IPS-NIHi7 (cell line): Measurements from ENCODE around the gene PAM16.
"Not testable (repeated sequence)": the region's sequence is repeated elsewhere in the genome, so short reads cannot be mapped to it uniquely, and the experiment has no call there.

Experiments
- DNase-seq: peaks from one replicate; pipeline ENCODE4 v3.0.0; 2012; ENCODE audit warnings: mixed read lengths; ENCODE audit errors: extremely low spot score

PAM16 gene

DNA sequence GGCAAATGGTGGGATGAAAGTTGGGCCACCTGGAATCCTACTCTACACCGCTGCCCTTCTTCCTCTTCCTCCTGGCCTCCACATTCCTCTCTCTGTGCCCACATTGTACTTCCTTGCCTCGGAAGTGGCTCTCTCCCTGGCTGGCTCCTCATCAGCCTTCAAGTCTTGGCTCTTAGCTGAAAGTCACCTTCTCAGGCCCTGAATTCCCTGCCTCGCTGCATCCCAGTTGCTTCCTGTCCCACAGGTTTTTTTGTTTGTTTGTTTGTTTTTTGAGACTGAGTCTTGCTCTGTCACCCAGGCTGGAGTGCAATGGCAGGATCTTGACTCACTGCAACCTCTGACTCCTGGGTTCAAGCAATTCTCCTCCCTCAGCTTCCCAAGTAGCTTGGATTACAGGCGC lies 2.6 kb upstream of the PAM16 start:
- DNase-seq: no peak

DNA sequence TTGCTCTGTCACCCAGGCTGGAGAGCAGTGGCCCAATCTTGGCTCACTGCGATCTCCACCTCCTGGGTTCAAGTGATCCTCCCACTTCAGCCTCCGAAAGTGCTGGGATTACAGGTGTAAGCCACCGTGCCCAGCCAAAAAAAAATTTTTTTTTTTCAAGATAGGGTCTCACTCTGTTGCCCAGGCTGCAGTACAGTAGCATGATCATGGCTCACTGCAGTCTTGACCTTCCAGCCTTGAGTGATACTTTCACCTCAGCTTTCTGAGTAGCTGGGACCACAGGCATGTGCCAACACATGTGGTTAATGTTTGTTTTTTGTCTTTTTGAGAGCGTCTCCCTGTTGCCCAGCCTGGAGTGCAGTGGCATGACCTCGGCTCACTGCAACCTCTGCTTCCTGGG lies 1.7 kb upstream of the PAM16 start:
- DNase-seq: no peak

DNA sequence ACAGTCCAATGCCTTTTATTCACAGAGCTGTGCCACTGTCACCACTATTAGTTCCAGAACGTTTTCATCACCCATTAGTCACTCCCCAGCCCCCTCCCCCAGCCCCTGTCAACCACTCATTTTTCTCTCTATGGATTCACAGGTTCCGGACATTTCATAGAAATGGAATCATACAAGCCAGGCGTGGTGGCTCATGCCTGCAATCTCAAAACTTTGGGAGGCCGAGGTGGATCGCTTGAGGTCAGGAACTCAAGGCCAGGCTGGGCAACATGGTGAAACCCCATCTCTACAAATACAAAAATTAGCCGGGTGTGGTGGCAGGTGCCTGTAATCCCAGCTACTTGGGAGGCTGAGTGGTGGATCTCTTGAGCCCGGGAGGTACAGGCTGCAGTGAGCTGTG lies 759 bp upstream of the PAM16 start:
- no peak for DNase-seq

GRCh38 chr16:4350365-4350786 lies 745 bp downstream of the PAM16 start:
- DNase-seq: no peak

GRCh38 chr16:4349332-4349731 lies 1.8 kb downstream of the PAM16 start:
- no peak for DNase-seq

DNA sequence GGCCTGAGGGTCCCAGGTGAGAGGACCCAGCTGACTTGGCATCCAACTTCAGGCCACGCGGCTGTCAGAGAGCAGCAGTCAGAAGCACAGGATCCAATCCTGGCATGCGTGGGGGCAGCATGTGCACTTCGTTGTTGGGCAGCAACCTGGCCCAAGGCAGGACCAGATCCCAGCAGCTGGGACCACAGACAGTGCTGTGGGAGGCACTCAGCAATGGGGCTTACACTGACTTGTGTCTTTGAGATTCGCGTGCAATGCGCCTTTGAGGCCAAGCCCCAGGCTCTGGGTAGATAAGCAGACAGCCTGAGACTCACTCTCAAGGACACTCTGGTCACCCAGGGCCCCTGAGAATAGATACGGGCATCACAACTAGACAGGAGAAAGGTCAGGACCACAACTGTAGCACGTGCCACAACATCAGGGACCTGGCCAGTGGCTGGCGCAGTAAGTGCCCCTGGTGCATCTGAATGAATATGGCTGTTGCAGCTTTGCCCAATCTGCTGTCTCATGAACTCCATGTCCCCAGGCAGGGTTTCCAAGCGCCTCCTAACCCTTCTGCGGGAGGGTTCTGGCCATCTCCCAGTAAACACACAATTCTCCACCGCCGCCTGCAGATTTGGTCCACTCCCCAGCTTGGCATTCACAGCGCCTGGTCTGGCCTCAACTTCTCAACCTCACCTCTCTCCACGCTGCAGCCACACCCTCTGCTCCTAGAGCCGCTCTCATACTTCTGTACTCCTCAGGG lies 3.2 kb downstream of the PAM16 start:
- no peak for DNase-seq

- no peak for DNase-seq
These were observed 4.1 kb downstream of the PAM16 start for GRCh38 chr16:4347010-4347409.

- DNase-seq: no peak
These were observed 5.0 kb downstream of the PAM16 start for GRCh38 chr16:4345836-4346781.

DNA sequence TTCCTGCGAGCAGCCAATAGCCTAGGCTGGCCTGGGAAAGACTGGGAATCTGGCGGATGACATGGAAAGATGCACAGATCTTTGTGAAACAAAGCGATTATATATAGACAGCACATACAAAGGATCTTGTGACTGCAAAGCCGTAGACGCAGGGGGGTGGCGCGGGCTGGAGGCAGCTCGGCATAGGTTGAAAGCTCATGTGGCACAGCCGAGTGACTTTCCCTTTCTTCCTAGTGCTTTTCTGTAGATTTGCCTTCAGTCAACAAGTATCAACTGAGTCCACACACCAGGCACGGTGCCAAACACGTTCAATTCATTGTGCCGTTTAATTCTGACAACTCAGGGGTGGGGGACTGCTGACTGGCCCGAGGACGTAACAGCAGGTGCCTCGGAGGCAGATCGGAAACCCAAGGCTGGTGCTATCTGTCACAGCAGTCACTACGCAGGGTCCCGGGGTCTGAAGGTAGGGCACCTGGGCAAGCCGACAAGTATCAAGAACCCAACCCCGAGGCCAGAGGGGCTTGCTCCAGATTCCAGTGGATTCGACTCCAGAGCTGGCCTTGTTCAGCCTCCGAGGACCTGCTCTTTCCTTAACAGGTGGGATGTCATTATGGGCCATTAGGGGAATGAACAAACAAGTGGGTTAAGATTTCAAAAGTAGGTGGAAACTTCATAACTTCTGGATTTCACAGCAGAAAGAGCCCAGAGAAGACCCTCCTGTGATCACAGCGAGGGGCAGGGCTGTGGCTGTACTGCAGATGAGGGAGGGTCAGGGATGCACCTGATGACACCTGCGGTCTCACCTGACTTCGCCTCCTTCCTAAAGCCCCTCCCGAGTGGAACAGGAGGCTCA lies 5.9 kb downstream of the PAM16 start:
- no peak for DNase-seq

DNA sequence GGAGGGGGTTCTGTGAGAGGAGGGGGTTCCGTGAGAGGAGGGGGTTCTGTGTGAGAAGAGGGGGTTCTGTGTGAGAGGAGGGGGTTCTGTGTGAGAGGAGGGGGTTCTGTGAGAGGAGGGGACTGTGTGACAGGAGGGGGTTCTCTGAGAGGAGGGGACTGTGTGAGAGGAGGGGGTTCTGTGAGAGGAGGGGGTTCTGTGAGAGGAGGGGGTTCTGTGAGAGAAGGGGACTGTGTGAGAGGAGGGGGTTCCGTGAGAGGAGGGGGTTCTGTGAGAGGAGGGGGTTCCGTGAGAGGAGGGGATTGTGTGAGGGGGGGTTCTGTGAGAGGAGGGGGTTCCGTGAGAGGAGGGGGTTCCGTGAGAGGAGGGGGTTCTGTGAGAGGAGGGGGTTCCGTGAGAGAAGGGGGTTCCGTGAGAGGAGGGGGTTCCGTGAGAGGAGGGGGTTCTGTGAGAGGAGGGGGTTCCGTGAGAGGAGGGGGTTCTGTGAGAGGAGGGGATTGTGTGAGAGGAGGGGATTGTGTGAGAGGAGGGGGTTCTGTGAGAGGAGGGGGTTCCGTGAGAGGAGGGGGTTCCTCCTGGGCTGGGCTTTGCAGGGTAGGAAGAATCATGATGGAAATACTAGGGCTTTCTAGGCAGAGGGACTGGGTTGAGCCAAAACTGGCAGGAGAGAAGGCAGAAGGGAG lies 6.7 kb downstream of the PAM16 start:
- DNase-seq: not testable (repeated sequence)

DNA sequence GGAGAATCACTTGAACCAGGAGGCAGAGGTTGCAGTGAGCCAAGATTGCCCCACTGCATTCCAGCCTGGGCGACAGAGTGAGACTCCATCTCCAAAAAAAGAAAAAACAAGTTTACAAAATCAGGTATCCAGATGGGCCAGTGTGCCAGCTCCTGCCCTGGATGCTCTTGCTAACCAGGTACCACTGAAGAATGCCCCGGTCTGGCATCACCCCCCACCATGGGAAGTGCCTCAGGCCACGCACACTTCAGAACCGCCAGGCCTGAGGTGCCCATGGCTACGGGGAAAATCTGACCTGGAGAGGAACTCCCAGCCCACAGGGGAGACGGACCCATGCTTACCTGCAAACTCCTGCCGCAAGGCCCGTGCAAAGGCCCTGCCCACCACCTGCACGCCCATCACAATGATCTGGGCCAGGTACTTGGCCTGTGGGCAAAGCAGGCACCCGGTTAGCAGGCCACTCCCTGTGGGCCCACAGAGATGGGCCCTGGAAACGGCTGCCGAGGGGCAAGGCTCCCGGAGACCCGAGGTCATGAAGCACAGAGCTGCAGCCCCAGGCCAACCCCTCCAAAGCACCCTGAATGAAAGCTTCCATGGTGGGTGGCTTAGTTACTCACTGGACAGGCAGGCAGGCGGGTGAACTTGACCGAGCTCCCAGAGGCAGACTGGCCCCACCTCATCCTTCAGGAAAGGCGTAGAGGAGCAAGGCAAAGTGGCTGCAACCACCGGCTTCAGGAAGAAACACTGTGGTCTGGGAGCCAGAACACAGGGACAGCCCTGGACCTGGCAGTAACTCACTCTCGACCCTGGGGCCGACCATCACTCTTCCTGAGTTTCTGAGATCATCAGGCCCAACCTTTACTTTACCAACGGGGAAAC lies 8.0 kb downstream of the PAM16 start:
- DNase-seq: no peak

GRCh38 chr16:4341250-4341649 lies 9.9 kb downstream of the PAM16 start:
- DNase-seq: no peak

DNA sequence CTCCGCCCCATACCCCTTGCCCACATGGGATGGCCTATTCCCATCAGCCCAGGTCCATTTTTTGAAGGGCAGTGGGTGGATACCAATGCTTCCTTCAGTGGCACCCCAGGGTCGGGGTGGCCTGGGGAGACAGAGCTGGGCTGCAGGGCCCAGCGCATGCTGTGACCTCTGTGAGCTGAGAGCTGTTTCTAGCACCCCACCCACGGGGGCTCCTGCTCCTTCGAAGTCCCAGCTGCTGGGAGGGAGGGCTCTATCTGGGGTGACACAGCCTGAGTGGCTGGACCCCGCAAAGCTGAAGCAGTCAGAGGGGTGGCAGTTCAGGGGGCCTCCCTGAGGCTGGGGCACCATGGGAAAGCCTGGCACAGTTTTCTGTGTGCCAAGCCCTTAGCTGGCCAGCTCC lies 10.7 kb downstream of the PAM16 start:
- no peak for DNase-seq

GRCh38 chr16:4339909-4340308 lies 11.2 kb downstream of the PAM16 start:
- no peak for DNase-seq

- no peak for DNase-seq
These were observed 11.7 kb downstream of the PAM16 start for GRCh38 chr16:4339455-4339854.

- DNase-seq: no peak
These were observed 12.3 kb downstream of the PAM16 start for GRCh38 chr16:4338712-4339299.

DNA sequence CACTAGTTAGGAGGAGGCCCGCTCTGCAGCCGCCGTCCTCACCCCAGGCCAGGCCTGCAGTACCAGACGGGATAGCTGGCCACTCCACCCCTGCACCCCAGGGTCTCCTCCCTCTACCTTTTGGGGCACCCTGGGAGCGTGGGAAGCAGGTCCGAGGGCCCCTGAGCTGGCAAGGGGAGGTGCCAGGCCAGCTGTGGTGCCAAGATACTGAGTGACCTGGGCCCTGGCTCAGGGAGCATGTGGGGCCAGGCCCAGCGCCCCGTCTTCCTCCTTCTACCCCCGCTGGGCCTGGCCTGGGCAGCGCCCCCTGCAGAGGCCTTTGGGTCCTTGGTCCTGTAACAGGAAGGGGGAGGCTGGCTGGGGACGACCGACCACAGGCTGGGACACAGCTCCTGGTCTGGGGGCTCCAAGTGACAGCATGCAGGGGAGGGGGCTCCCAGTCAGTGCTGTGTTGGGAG lies 13.0 kb downstream of the PAM16 start:
- DNase-seq: no peak

DNA sequence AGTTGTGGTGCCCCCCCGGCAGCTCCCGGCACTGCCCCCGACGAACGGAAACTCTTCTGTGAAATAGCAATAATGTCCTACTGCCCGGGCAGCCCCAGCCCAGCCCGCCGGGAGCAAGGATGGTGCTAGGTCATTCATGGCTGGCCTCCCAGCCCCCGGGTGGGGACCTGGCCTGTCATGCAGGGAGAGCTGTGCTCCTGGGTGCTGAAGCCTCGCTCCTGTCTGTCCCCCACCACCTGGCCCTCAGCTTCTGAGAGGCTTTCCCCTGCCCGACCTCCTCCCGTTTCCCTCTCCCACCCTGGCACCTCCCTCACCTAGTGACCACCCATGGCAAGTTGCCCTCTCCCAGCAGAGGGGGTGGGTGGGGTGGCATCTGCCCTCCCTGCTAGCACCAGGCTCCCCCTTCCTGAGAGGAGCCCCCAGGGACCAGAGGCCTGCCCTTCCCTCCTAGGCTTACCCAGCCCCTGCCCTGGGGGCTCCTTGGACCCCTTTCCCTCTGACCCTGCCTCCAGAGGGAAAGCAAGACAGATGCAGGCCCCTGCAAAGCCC lies 13.5 kb downstream of the PAM16 start:
- no peak for DNase-seq

DNA sequence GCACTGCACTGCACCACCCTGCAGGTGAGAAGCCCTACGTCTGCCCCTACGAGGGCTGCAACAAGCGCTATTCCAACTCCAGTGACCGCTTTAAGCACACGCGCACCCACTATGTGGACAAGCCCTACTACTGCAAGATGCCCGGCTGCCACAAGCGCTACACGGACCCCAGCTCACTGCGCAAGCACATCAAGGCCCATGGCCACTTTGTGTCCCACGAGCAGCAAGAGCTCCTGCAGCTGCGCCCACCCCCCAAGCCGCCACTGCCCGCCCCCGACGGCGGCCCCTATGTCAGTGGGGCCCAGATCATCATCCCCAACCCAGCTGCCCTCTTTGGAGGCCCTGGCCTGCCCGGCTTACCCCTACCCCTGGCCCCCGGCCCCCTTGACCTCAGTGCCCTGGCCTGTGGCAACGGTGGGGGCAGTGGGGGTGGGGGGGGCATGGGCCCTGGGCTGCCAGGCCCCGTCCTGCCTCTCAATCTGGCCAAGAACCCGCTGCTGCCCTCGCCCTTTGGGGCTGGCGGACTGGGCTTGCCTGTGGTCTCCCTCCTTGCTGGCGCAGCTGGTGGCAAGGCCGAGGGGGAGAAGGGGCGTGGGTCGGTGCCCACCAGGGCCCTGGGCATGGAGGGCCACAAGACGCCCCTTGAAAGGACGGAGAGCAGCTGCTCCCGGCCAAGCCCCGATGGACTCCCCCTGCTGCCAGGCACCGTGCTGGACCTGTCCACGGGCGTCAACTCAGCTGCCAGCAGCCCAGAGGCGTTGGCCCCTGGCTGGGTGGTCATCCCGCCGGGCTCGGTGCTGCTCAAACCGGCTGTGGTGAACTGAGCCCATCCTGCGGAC lies 14.2 kb downstream of the PAM16 start:
- no peak for DNase-seq
